Endothelial cell of umbilical vein (primary cell): Measurements from ENCODE around the gene MBNL2. TPM values are rescaled to one million over a fixed set of nuclear protein-coding genes. Genes with fewer than 3 reads are reported as not detected.

ENCODE experiments used
- BruUV-seq: library from RNA; stranded (reverse); fragments of 400-500 nt; replicated peaks from 2 replicates; lab custom pipeline; 2021; lab: Mats Ljungman, UMichigan
- CTCF ChIA-PET: fragments of 300-600, 350-600 bp; sonication (Branson Sonifier 250); formaldehyde crosslinking; loops from one replicate; lab custom pipeline; 2021; ENCODE audit warnings: antibody characterized with exemption, inconsistent platforms; lab: Charles Lee
- POLR2A ChIA-PET: fragments of 300-600, 350-600 bp; sonication (Branson Sonifier 250); formaldehyde crosslinking; loops from one replicate; lab custom pipeline; 2021; ENCODE audit warnings: antibody characterized with exemption, inconsistent platforms; lab: Charles Lee
- DNase-seq: peaks from one replicate; pipeline ENCODE4 v3.0.0-alpha.2; 2011; ENCODE audit warnings: low read depth, low spot score
- FAIRE-seq: peaks from 2 replicates; lab custom pipeline; 2011; peaks lifted over from hg19 to GRCh38; lab: Jason Lieb, UNC
- H2AFZ ChIP-seq: 2 replicates; pipeline ENCODE4 v1.6.0; 2012; ENCODE audit warnings: low read depth, low read length, control low read depth, inconsistent platforms
- H3K27ac ChIP-seq: 2 replicates; pipeline ENCODE4 v1.5.1; 2011; ENCODE audit warnings: low read depth, mild to moderate bottlenecking, control low read depth, low read length, moderate library complexity; ENCODE audit not compliant: insufficient read depth
- H3K27me3 ChIP-seq, 2 experiments: 2 replicates each; pipeline versions ENCODE4 v1.6.0 to v1.6.1; 2011; ENCODE audit warnings: low read length in 2 of 2, mixed read lengths in 1 of 2; ENCODE audit not compliant: control insufficient read depth in 2 of 2, insufficient read depth in 2 of 2
- H3K36me3 ChIP-seq, 2 experiments: 2 replicates in 1 of 2; 3 replicates in 1 of 2; pipeline ENCODE4 v1.5.1; 2011; ENCODE audit warnings: low read length in 2 of 2, mild to moderate bottlenecking in 1 of 2, moderate library complexity in 1 of 2; ENCODE audit not compliant: control insufficient read depth in 2 of 2, insufficient read depth in 2 of 2; ENCODE audit errors: extremely low read depth in 1 of 2
- H3K4me1 ChIP-seq: 3 replicates; pipeline ENCODE4 v1.5.1; 2011; ENCODE audit warnings: mild to moderate bottlenecking, low read length; ENCODE audit not compliant: control insufficient read depth, insufficient read depth; ENCODE audit errors: extremely low read depth
- H3K4me2 ChIP-seq: 2 replicates; pipeline ENCODE4 v1.6.1; 2011; ENCODE audit warnings: low read length, control low read depth, mixed read lengths; ENCODE audit not compliant: insufficient read depth
- H3K4me3 ChIP-seq, 3 experiments: fragments of 200-600 bp in 1 of 3; sonication (generic), shearing (Covaris generic) in 1 of 3; replicated peaks in 1 of 3; 2 replicates each; pipeline ENCODE4 v1.5.1; 2011 to 2016; ENCODE audit warnings: control low read depth in 3 of 3, low read length in 3 of 3, mild to moderate bottlenecking in 2 of 3, inconsistent platforms in 1 of 3, low read depth in 1 of 3, moderate library complexity in 1 of 3; ENCODE audit not compliant: insufficient read depth in 1 of 3
- H3K79me2 ChIP-seq: 2 replicates; pipeline ENCODE4 v1.6.0; 2012; ENCODE audit warnings: low read length, inconsistent platforms; ENCODE audit not compliant: control insufficient read depth, insufficient read depth
- H3K9ac ChIP-seq: replicated peaks from 2 replicates; pipeline ENCODE3; 2011; ENCODE audit warnings: low read length, control low read depth; ENCODE audit not compliant: insufficient read depth; ENCODE audit errors: extremely low read depth
- H3K9me1 ChIP-seq: replicated peaks from 3 replicates; pipeline ENCODE4 v1.6.0; 2011; ENCODE audit warnings: mild to moderate bottlenecking, low read length; ENCODE audit not compliant: control insufficient read depth, insufficient read depth; ENCODE audit errors: extremely low read depth
- H3K9me3 ChIP-seq: replicated peaks from 2 replicates; pipeline ENCODE4 v1.5.1; 2012; ENCODE audit warnings: low read length, inconsistent platforms; ENCODE audit not compliant: control insufficient read depth, insufficient read depth
- H4K20me1 ChIP-seq: replicated peaks from 2 replicates; pipeline ENCODE3; 2011; ENCODE audit warnings: mild to moderate bottlenecking, low read length; ENCODE audit not compliant: control insufficient read depth, insufficient read depth; ENCODE audit errors: extremely low read depth
- CTCF ChIP-seq, 2 donors: IDR thresholded peaks; 1 replicate in 1 of 2; 2 replicates in 1 of 2; pipeline ENCODE4 v1.5.1; 2011; ENCODE audit warnings: low read length in 2 of 2, mild to moderate bottlenecking in 2 of 2, moderate library complexity in 2 of 2, control low read depth in 1 of 2, inconsistent platforms in 1 of 2, low read depth in 1 of 2; ENCODE audit not compliant: insufficient read depth in 1 of 2; ENCODE audit errors: extremely low read depth in 1 of 2
- EZH2 ChIP-seq: IDR thresholded peaks from 2 replicates; pipeline ENCODE4 v1.6.1; 2012; ENCODE audit warnings: borderline replicate concordance, low read depth, mild to moderate bottlenecking, moderate library complexity, low read length, inconsistent platforms; ENCODE audit not compliant: severe bottlenecking
- FOS ChIP-seq: IDR thresholded peaks from 2 replicates; pipeline ENCODE4 v1.6.1; 2011; ENCODE audit warnings: mild to moderate bottlenecking, low read length, moderate library complexity, borderline replicate concordance; ENCODE audit not compliant: insufficient read depth
- GATA2 ChIP-seq: IDR thresholded peaks from 2 replicates; pipeline ENCODE4 v1.7.0; 2011; ENCODE audit warnings: low read depth, mild to moderate bottlenecking, moderate library complexity, mixed read lengths, low read length; ENCODE audit not compliant: insufficient read length, insufficient read depth
- JUN ChIP-seq: IDR thresholded peaks from 2 replicates; pipeline ENCODE4 v1.6.1; 2011; ENCODE audit warnings: borderline replicate concordance, low read depth; ENCODE audit not compliant: insufficient read length, insufficient read depth
- MAX ChIP-seq: IDR thresholded peaks from 2 replicates; pipeline ENCODE4 v1.6.1; 2011; ENCODE audit not compliant: insufficient read depth, insufficient read length
- MYC ChIP-seq: IDR thresholded peaks from one replicate; pipeline ENCODE4 v1.6.1; 2011; ENCODE audit warnings: mild to moderate bottlenecking, low read depth, low read length
- POLR2A ChIP-seq: IDR thresholded peaks from 2 replicates; pipeline ENCODE4 v1.6.1; 2012; ENCODE audit warnings: low read depth, mild to moderate bottlenecking, control low read depth, low read length
- POLR2AphosphoS5 ChIP-seq: IDR thresholded peaks from 2 replicates; pipeline ENCODE4 v1.6.1; 2012; ENCODE audit warnings: low read depth, mild to moderate bottlenecking, control low read depth, low read length, moderate library complexity; ENCODE audit not compliant: insufficient read depth
- dilution Hi-C: fragments of 300-500 bp; cut with MboI; formaldehyde crosslinking; loops from one replicate; pipeline ENCODE4 v1.15.0; 2019; ENCODE audit warnings: low sequenced_read_pairs; ENCODE audit not compliant: extremely low pct_ligation_motif_present
- intact Hi-C: fragments of 100-400 bp; cut with micrococcal nuclease; formaldehyde crosslinking; loops from one replicate; pipeline ENCODE4 v1.10.0; 2022
- polyA plus RNA-seq, 4 experiments: library from polyadenylated mRNA; depleted of rRNA in 3 of 4; stranded (reverse) in 3 of 4; unstranded in 1 of 4; fragments of >200 nt; gene quantifications; 2 replicates each; pipeline versions ENCODE4 v1.2.1 to v1.2.3, GENCODE V29; 2011 to 2012; ENCODE audit warnings: missing spikeins in 1 of 4
- total RNA-seq: library from RNA; stranded (reverse); gene quantifications from 2 replicates; pipeline ENCODE4 v1.2.3, GENCODE V29; 2021

The MBNL2 gene
- total and polyA plus RNA-seq, 2 donors (not counting 3 experiments of a cell fraction or from before 2014, with no cell fraction given), result 32.9 to 76.5 TPM

GRCh38 chr13:97436845-97437244 lies 214.7 kb downstream of the MBNL2 start:
- Histone ChIP-seq H3K4me3 (no peak overlapping the region), H3K4me2 (peak overlapping the region; percentile 94), H2AFZ (no peak overlapping the region), H3K36me3 (no peaks in the 10 kb centered on the region), H4K20me1 (no peaks in the 10 kb centered on the region), H3K9me3 (no peaks in the 10 kb centered on the region), H3K79me2 (peaks cover 58% of the 10 kb centered on the region), H3K27me3 (no peaks in the 10 kb centered on the region), H3K9ac (no peak overlapping the region), H3K9me1 (no peaks in the 10 kb centered on the region), H3K27ac (no peak overlapping the region), H3K4me1 (peaks cover 29% of the 10 kb centered on the region)
- no TSS peak for BruUV-seq
- intact Hi-C loops (loop anchor here (1.0 to 10.0 kb wide), 2 partner anchors 8 to 1382 kb away; partner anchors contain the start of gene UGGT2), dilution Hi-C loops (no loop called here)
- no peak for FAIRE-seq
- CTCF ChIA-PET, result interaction anchor here (1.1 kb wide), 1 partner anchor 222 kb away, joined by 3 read pairs; no protein-coding TSS in a partner anchor
- no peak for DNase-seq
- TF ChIP-seq POLR2A, result no peak
- TF ChIP-seq MYC, result no peak
- no peak for TF ChIP-seq FOS
- no peak for TF ChIP-seq JUN
- TF ChIP-seq POLR2AphosphoS5, result no peak
- no peak for TF ChIP-seq CTCF (IDR thresholded peaks at IDR 0.05; ENCODE audit: extremely low read depth in 1 of 2, insufficient read depth in 1 of 2, low read depth in 1 of 2, low read length in 2 of 2)
- no peak for TF ChIP-seq MAX
- TF ChIP-seq GATA2, result no peak
- TF ChIP-seq EZH2, result no peak
- POLR2A ChIA-PET, result no interaction called here
